Measurements from ENCODE around the gene SLC4A2. TPM values are rescaled to one million over a fixed set of nuclear protein-coding genes. Genes with fewer than 3 reads are reported as not detected.

The SLC4A2 gene
- polyA plus RNA-seq, 2 of the 4 experiments (the other 2 are of a cell fraction) = 112 to 275 TPM

- peak overlapping the region; percentile 99 for H3K27ac ChIP-seq
- peak overlapping the region; percentile 86 for H3K4me3 ChIP-seq
- WGBS (ENCODE audit: missing lambda C conversion rate) = 4% methylated on average over 10 of the region's 43 CpGs
- peak; percentile 8 to 55; a peak in 5 of 6 replicates for ATAC-seq
- TF ChIP-seq JUN (IDR thresholded peaks at IDR 0.05) (peak in 1 of 2 experiments; percentile 38; a peak in 2 of 5 replicates), ZC3H11A (IDR thresholded peaks at IDR 0.05) (no peak), EP300 (IDR thresholded peaks at IDR 0.05) (no peak), POLR2A (IDR thresholded peaks at IDR 0.05; ENCODE audit: low read length) (peak; percentile 31), GATA3 (IDR thresholded peaks at IDR 0.05; ENCODE audit: borderline replicate concordance) (0 out of 2 replicates have a peak, but pooled peaks have one; percentile 15), BHLHE40 (IDR thresholded peaks at IDR 0.05; ENCODE audit: low read depth, low read length) (peak; percentile 89), CHD2 (IDR thresholded peaks at IDR 0.05; ENCODE audit: low read length, partially characterized antibody) (peak; percentile 27), KDM1A (IDR thresholded peaks at IDR 0.05; ENCODE audit: low read depth) (no peak), PHF8 (IDR thresholded peaks at IDR 0.05; ENCODE audit: borderline replicate concordance, low read depth) (no peak), USF2 (IDR thresholded peaks at IDR 0.05) (peak; percentile 99), RFX5 (IDR thresholded peaks at IDR 0.05) (no peak), MYC (IDR thresholded peaks at IDR 0.05; ENCODE audit: borderline replicate concordance, low read length) (peak; percentile 98), MAX (IDR thresholded peaks at IDR 0.05) (peak; percentile 97), CEBPB (IDR thresholded peaks at IDR 0.05) (no peak), ESRRA (IDR thresholded peaks at IDR 0.05; ENCODE audit: borderline replicate concordance, low read length) (no peak), HDAC2 (IDR thresholded peaks at IDR 0.05) (no peak), FOSB (CRISPR knock-in tag; IDR thresholded peaks at IDR 0.05) (no peak), NPAS2 (CRISPR knock-in tag; IDR thresholded peaks at IDR 0.05; ENCODE audit: borderline replicate concordance) (no peak), PBX3 (IDR thresholded peaks at IDR 0.05) (peak; percentile 52; the same call in 1 of the 2 replicates), FOXS1 (CRISPR knock-in tag; IDR thresholded peaks at IDR 0.05) (no peak), TFCP2L1 (CRISPR knock-in tag; IDR thresholded peaks at IDR 0.05) (0 out of 2 replicates have a peak, but pooled peaks have one; percentile 43)
- TF ChIP-seq, protein P1, sequence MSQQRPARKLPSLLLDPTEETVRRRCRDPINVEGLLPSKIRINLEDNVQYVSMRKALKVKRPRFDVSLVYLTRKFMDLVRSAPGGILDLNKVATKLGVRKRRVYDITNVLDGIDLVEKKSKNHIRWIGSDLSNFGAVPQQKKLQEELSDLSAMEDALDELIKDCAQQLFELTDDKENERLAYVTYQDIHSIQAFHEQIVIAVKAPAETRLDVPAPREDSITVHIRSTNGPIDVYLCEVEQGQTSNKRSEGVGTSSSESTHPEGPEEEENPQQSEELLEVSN (IDR thresholded peaks at IDR 0.05; ENCODE audit: borderline replicate concordance, low read depth) = no peak; the same call in 1 of the 2 replicates
- TF ChIP-seq, protein P2, sequence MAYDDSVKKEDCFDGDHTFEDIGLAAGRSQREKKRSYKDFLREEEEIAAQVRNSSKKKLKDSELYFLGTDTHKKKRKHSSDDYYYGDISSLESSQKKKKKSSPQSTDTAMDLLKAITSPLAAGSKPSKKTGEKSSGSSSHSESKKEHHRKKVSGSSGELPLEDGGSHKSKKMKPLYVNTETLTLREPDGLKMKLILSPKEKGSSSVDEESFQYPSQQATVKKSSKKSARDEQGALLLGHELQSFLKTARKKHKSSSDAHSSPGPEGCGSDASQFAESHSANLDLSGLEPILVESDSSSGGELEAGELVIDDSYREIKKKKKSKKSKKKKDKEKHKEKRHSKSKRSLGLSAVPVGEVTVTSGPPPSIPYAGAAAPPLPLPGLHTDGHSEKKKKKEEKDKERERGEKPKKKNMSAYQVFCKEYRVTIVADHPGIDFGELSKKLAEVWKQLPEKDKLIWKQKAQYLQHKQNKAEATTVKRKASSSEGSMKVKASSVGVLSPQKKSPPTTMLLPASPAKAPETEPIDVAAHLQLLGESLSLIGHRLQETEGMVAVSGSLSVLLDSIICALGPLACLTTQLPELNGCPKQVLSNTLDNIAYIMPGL (CRISPR knock-in tag; IDR thresholded peaks at IDR 0.05; ENCODE audit: borderline replicate concordance) = no peak
- FAIRE-seq = no peak
- H3K9me3 ChIP-seq = no peaks in the 10 kb centered on the region
- peak overlapping the region; percentile 92 for H3K4me2 ChIP-seq
- POLR2A ChIA-PET = interaction anchor here (0.5 to 2.2 kb wide), 9 partner anchors 8 to 85 kb away, joined by 3 to 20 read pairs (median 6); partner anchors contain the start of genes ABCB8, AGAP3 and FASTK
- peak; percentile 97 to 98 for DNase-seq (ENCODE audit: low read depth in 1 of 2, low spot score in 1 of 2)
- CTCF ChIA-PET = interaction anchor here (1.3 to 5.7 kb wide), 12 partner anchors 10 to 164 kb away, joined by 3 to 64 read pairs (median 8); partner anchors contain the start of genes ABCB8 and AGAP3
- peaks cover 37% of the 10 kb centered on the region for H3K4me1 ChIP-seq
These were observed 3.2 kb downstream of the SLC4A2 start for GRCh38 chr7:151062399-151063211.
